Breast epithelium (tissue), 4 donors: ENCODE measurements around the gene MPEG1. TPM values are rescaled to one million over a fixed set of nuclear protein-coding genes. Genes with fewer than 3 reads are reported as not detected.

Experiments
- DNase-seq, 2 donors: peaks; one replicate each; pipeline ENCODE4 v3.0.0-alpha.2; 2019; ENCODE audit warnings: low spot score in 2 of 2
- H3K27ac ChIP-seq, 2 donors: fragments of 200-600 bp; sonication (generic) in 1 of 2; one replicate each; pipeline ENCODE4 v1.5.1; 2016 to 2019; ENCODE audit warnings: mild to moderate bottlenecking in 1 of 2
- H3K27me3 ChIP-seq, 2 donors: fragments of 200-600 bp; sonication (generic) in 1 of 2; one replicate each; pipeline versions ENCODE4 v1.5.1 to v1.6.0; 2017 to 2019; ENCODE audit warnings: control low read depth in 1 of 2, mild to moderate bottlenecking in 1 of 2
- H3K36me3 ChIP-seq: fragments of 200-600 bp; one replicate; pipeline ENCODE4 v1.5.1; 2019
- H3K4me1 ChIP-seq, 2 donors: fragments of 200-600 bp; sonication (generic); one replicate each; pipeline ENCODE4 v1.5.1; 2016 to 2019; ENCODE audit warnings: control low read depth in 1 of 2
- H3K4me3 ChIP-seq, 3 donors: fragments of 200-600 bp; sonication (generic); 1 replicate in 2 of 3; 2 replicates in 1 of 3; pipeline ENCODE4 v1.5.1; 2016 to 2019; ENCODE audit warnings: mild to moderate bottlenecking in 3 of 3, moderate library complexity in 2 of 3
- H3K9me3 ChIP-seq, 2 donors: fragments of 200-600 bp; sonication (generic) in 1 of 2; one replicate each; pipeline ENCODE4 v1.5.1; 2016 to 2019; ENCODE audit warnings: control low read depth in 1 of 2
- POLR2A ChIP-seq: fragments of 450-650 bp; IDR thresholded peaks from one replicate; pipeline ENCODE4 v1.6.1; 2016; ENCODE audit warnings: antibody characterized with exemption, mild to moderate bottlenecking, moderate library complexity
- POLR2AphosphoS5 ChIP-seq, 3 donors: sonication (generic); formaldehyde crosslinking; IDR thresholded peaks; one replicate each; pipeline ENCODE4 v1.6.1; 2017; ENCODE audit warnings: antibody characterized with exemption in 3 of 3
- intact Hi-C: fragments of 100-400 bp; cut with DNase I; formaldehyde crosslinking; loops from one replicate; pipeline ENCODE4 v1.15.1; 2023; ENCODE audit warnings: low total_unique reads
- total RNA-seq, 3 donors: library from RNA; depleted of rRNA; stranded (reverse); fragments of >200 nt; gene quantifications; one replicate each; pipeline ENCODE4 v1.1.0, GENCODE V29; 2016
- TF ChIP-seq, protein P1 (sequence below), 3 donors: fragments of 450-650 bp; IDR thresholded peaks; one replicate each; pipeline ENCODE4 v1.5.1; 2016 to 2017; ENCODE audit warnings: antibody characterized with exemption in 3 of 3, mild to moderate bottlenecking in 3 of 3, moderate library complexity in 3 of 3

Gene MPEG1
- total RNA-seq, 3 donors from 2014 or later, result 2.6 to 65.4 (median 13.2) TPM

DNA sequence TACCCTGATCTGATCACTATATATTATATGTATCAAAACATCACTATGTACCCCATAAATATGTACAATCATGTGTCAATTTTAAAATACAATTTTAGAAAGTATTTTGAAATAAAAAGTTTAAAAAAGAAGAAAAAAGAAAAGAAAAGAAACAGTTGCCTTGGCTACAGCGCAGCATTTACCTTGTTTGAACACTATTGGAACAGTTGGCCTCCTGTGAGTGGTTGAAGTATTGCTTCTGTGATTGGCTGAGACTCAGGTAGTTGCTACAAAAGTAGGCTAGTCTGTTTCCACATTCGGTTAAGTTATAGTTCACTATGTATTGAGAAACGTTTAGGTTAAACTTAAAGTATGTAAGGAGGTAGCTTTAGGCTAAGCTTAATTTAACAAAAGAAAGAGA, 48.7 kb downstream of the MPEG1 start:
- intact Hi-C loops, result no loop called here
- Histone ChIP-seq H3K4me3 (no peak overlapping the region), H3K27me3 (no peaks in the 10 kb centered on the region), H3K27ac (no peak overlapping the region), H3K36me3 (no peaks in the 10 kb centered on the region), H3K4me1 (no peaks in the 10 kb centered on the region), H3K9me3 (no peaks in the 10 kb centered on the region)
- TF ChIP-seq, protein P1, sequence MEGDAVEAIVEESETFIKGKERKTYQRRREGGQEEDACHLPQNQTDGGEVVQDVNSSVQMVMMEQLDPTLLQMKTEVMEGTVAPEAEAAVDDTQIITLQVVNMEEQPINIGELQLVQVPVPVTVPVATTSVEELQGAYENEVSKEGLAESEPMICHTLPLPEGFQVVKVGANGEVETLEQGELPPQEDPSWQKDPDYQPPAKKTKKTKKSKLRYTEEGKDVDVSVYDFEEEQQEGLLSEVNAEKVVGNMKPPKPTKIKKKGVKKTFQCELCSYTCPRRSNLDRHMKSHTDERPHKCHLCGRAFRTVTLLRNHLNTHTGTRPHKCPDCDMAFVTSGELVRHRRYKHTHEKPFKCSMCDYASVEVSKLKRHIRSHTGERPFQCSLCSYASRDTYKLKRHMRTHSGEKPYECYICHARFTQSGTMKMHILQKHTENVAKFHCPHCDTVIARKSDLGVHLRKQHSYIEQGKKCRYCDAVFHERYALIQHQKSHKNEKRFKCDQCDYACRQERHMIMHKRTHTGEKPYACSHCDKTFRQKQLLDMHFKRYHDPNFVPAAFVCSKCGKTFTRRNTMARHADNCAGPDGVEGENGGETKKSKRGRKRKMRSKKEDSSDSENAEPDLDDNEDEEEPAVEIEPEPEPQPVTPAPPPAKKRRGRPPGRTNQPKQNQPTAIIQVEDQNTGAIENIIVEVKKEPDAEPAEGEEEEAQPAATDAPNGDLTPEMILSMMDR (IDR thresholded peaks at IDR 0.05), result no peak
- TF ChIP-seq POLR2A (no peak), POLR2AphosphoS5 (IDR thresholded peaks at IDR 0.05) (no peak)
- DNase-seq, result no peak

Other genes starting within 250 kb of the MPEG1 start
- not detected for gene GLYATL1B, start 126.6 kb downstream of the MPEG1 start, total RNA-seq
- under 1 TPM; 0.32 to 0.66 (median 0.44) TPM for gene FAM111B, start 105.7 kb downstream of the MPEG1 start, total RNA-seq
- gene FAM111A, start 70.1 kb downstream of the MPEG1 start, total RNA-seq, result 10 to 100 TPM; 37.0 to 48.0 (median 44.6) TPM
- gene DTX4, start 40.8 kb downstream of the MPEG1 start, total RNA-seq, result 10 to 100 TPM in 2 of 3 donors, 1 to 10 TPM in 1; 7.5 to 22.9 (median 10.8) TPM
- under 1 TPM in 1 of 3 donors, not detected in 2; under 0.01 TPM for gene OR5AN1, start 146.0 kb upstream of the MPEG1 start, total RNA-seq
- not detected for gene OR5A2, start 213.5 kb upstream of the MPEG1 start, total RNA-seq
- not detected for gene OR5A1, start 223.5 kb upstream of the MPEG1 start, total RNA-seq
- not detected for gene OR4D6, start 244.0 kb upstream of the MPEG1 start, total RNA-seq